Heart left ventricle (tissue), 13 donors: ENCODE measurements around the gene CACNA1C.

Experiments used
- POLR2A ChIP-seq, 2 donors: fragments of 450-650 bp; IDR thresholded peaks; one replicate each; pipeline ENCODE4 v1.6.1; 2017; ENCODE audit warnings: antibody characterized with exemption in 2 of 2, mild to moderate bottlenecking in 2 of 2, moderate library complexity in 2 of 2
- TF ChIP-seq, protein P1 (sequence below), 12 donors: fragments of 200-600 bp; sonication (generic) in 4 of 12; IDR thresholded peaks; one replicate each; pipeline versions ENCODE4 v1.5.0 to v1.8.0; 2018 to 2022; ENCODE audit warnings: antibody characterized with exemption in 12 of 12, mild to moderate bottlenecking in 5 of 12
- donor health status: ischemic (EF 13 %, LVEDD 7.1; RV severe dilation, severe dysfunction).
- donor health status: DM: no; HTN: yes; CAD: no.
- donor health status: DM: no; HTN: no; CAD: no.
- donor health status: ischemic (EF 25% LVEDD 6.9; RV normal size, moderate dysfunction).
- donor health status: ischemic (EF 25% LVEDD 5.7; RV mildly dilated, moderate dysfunction).
- donor health status: ischemic (EF 35%, LVEDD 5.7; RV mildly dilated, moderate dysfunction).
- donor health status: nonischemic (EF 11% LVEDD 7.7; RV severe dilation, severe dysfunction).
- donor health status: DM: yes; HTN: yes; CAD: no.
- donor health status: PGD.
- donor health status: ischemic (EF 29% LVEDD 5.4; RV normal size, mild dysfunction).
- donor health status: nonischemic (EF 23%, LVEDD 6.1; RV moderate dilation, normal function).

DNA sequence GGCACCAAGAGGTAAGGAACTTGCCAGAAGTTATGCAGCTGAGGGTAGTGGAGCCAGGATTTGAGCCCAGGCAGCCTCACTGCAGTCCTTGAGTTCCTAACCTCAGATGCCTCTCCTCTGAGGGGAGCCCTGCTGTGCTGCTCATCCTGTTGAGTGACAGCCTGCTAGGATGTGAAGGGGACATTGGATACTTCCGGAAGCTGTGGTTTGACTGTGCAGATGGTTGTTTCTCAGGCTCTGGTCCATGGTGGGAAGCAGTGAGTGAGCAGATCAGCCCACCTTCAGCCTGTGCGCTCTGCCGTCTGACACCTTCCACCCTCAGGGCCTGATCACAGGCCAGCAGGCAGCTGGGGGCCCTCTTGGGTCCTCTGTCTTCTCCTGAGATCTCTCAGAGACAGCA is 253.2 kb downstream of the CACNA1C start:
- TF ChIP-seq, protein P1, sequence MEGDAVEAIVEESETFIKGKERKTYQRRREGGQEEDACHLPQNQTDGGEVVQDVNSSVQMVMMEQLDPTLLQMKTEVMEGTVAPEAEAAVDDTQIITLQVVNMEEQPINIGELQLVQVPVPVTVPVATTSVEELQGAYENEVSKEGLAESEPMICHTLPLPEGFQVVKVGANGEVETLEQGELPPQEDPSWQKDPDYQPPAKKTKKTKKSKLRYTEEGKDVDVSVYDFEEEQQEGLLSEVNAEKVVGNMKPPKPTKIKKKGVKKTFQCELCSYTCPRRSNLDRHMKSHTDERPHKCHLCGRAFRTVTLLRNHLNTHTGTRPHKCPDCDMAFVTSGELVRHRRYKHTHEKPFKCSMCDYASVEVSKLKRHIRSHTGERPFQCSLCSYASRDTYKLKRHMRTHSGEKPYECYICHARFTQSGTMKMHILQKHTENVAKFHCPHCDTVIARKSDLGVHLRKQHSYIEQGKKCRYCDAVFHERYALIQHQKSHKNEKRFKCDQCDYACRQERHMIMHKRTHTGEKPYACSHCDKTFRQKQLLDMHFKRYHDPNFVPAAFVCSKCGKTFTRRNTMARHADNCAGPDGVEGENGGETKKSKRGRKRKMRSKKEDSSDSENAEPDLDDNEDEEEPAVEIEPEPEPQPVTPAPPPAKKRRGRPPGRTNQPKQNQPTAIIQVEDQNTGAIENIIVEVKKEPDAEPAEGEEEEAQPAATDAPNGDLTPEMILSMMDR (IDR thresholded peaks at IDR 0.05) = no peak
- TF ChIP-seq POLR2A (IDR thresholded peaks at IDR 0.05) = no peak
